ENCODE results near the gene GMPPA. TPM values are rescaled to one million over a fixed set of nuclear protein-coding genes. Genes with fewer than 3 reads are reported as not detected.

Gene GMPPA
- polyA plus RNA-seq, 4 donors: 32.8 to 41.9 (median 37.8) TPM

DNA sequence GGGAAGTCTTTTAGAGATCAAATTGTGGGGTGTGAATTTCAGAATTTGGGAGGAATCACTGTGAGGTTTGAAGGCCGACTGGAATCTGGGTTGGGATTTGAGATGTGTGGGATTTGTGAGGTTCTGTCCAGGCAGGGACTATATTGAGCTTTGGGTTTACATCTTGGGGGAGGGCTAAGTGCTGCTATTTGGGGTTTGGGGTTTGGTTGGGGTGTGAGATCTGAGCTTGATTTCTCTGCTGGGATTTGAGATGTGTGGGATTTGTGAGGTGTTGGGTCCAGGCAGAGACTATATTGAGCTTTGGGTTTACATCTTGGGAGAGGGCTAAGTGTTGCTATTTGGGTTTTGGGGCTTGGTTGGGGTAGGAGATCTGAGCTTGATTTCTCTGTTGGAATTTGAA is 864 bp downstream of the GMPPA start:
- no peak for DNase-seq (ENCODE audit: low read depth in 4 of 4, low spot score in 2 of 4)

DNA sequence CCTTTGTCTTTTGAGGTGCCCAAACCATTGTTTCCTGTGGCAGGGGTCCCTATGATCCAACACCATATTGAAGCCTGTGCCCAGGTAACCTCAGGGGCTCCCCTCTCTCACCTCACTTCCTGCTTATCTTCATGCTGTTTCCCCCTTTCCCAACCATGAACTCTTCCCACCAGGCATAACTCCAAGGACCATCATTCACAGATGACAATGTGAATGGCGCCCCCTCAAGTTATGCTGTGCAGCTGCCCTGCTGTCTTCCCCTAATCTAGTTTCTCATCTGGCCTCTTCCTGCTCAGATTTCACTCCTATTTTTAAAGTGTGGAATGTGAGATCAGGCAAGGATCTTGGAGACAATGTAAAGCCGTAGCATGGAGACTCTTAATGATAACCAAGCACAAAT is 1.4 kb downstream of the GMPPA start:
- DNase-seq (ENCODE audit: low read depth in 4 of 4, low spot score in 2 of 4): no peak

DNA sequence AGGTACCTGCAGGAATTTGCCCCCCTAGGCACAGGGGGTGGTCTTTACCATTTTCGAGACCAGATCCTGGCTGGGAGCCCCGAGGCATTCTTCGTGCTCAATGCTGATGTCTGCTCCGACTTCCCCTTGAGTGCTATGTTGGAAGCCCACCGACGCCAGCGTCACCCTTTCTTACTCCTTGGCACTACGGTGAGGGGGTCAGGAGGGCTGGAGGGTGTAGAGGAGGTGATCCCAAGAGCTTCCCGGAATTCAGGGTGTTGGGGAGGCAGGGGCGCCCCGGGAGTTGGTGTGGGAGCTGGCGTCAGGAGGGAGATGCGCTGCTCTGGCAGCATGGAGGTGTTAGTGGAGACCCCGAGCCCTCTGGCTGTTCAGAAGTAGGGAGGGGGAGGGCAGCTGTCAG is 3.2 kb downstream of the GMPPA start:
- DNase-seq (ENCODE audit: low read depth in 4 of 4, low spot score in 2 of 4): no peak

DNA sequence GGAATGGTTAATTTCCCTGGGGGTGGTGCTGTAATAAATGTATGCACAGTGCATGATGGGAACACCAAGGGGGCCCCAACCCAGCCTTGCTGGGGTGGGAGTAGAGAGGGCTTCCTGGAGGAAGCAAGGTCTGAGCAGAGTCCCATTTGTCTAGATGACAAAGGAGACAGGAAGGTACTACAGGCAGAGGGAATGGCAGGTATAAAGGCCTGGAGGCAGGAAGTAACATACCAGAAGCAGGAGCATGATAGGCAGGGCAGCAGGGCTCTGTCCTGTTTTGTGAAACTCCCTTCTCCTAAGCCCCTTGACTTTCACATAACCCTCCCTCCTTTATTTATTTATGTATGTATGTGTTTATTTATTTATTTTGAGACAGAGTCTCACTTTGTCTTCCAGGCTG is 3.9 kb downstream of the GMPPA start:
- DNase-seq (ENCODE audit: low read depth in 4 of 4, low spot score in 2 of 4): no peak

DNA sequence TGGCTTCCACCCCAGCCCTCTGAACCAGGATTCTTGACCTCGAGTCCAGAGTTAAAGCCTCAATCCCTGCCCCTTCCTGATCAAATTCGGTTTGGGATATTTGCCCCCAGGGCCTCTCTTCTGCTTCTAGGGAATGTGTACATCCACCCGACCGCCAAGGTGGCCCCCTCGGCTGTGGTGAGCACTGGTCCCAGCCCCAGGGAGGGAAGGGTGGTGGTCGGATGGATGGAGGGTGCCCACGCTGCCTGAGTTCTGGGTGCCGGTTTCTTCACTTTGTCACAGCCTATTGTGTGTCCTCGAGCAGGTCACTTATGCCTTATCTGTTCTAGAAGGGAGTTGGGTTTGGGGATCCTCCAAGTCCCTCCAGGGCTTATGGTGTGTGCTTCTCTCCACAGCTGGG is 6.9 kb downstream of the GMPPA start:
- DNase-seq (ENCODE audit: low read depth in 4 of 4, low spot score in 2 of 4): no peak

DNA sequence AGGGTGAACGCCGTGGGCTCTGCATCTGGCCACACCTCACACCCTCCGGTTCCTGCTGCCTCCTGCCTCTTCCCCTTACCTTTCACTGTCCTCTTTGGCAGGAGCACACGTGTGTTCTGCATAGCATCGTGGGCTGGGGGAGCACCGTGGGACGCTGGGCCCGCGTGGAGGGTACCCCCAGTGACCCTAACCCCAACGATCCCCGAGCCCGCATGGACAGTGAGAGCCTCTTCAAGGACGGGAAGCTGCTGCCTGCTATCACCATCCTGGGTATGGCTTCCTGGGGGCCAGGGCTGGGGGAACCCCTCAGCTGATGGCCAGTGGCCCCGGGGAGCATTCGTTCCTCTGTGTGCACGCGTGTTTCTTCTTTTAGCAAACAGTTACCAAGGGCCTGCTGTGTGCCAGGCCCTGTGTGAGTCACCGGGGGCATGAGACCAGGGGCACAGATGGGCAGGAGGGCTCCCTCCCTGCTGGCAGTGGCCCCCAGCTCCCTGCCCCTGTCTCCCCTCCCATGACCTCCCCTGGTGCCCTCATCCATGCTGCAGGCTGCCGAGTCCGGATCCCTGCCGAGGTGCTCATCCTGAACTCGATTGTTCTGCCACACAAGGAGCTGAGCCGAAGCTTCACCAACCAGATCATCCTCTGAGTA is 7.6 kb downstream of the GMPPA start:
- DNase-seq (ENCODE audit: low read depth in 4 of 4, low spot score in 2 of 4): no peak

DNA sequence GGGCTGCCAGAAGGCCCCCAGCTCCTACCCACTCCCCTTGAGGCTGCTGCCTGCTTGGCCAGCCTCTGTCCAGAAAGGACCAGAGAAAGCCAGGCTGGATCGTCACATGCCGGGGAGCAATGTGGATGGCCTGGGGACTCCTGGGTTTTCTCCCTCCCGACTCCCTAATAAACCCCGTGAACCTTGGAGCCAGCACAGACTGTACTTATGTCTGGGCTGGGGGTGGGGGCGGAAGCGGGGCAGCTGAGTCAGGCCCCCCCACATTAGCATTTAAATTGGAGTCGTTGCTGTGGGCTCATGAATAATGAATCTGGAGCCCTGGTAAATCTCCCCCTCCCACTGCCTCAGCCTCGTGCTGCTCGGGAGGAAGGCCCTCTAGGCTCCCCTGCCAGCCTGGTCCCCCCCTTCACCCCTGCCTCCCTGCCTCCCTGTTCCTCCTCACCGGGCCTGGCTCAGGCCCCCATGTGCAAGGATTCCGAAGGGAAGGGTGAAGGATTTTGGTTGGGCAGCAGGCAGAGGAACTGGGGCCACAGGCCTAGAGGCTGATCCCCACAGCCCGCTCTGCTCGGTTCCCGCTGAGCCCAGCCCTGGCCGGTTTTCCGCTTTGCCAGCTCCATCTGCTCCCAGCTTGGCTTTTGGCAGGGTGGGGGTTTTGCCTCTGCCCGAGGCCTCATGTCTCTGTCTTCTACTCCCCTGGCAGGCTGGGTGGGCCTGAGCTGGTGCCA is 8.3 kb downstream of the GMPPA start:
- no peak for DNase-seq (ENCODE audit: low read depth in 4 of 4, low spot score in 2 of 4)

DNA sequence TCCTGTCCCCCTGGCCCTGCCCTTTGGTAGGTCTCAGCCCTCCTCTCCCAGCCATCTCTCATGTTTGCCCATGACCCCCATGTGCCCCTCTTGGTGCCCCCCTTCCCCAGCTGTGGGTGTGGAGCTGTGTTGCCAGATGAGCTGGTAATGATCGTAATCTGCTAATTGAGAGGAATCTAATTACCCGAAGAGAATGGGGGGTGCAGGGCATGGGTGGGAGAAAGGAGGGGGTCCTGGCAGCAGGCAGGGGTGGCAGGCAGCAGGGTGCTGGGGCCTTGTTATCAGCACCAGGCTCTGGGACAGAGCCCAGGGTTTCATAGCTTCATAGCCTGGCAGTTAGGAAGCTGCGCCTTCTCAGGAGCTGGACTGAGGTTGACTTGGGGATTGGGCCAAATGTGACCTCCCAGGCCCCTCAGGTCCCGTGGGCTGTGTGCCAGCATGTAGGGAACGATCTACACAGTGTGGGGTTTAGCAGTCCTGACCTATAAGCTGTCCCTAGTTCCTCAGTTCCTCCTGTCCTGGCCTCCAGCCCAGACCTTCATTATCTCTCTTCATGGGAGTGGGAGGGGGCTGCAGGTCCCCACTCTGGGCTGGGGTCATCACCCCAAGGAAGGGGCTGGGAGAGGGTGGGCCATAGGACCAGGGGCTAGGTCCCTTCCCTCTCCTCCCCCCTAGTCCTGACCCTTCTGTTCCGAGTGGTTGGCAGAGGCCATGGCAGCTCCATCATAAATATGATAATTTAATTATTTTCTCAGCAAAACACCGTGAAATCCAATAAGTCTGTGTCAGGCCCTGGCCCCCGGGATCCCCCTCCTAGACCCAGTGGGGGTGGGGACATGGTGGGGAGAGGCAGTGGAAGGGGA is 9.1 kb downstream of the GMPPA start:
- DNase-seq (ENCODE audit: low read depth in 4 of 4, low spot score in 2 of 4): no peak

DNA sequence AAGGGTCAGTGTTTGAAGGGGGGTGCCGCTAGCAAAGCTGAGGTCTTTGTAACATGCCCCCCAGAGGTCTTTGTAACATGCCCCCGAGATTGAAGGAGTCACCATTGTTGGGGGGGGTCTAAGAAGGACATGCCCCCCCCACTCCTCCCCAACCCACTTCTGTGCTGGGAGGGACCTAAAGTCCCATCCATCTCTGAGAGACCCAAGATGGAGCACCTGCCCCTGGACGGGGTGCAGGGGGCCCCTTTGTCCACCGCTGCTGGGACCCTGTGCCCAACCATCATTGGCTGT is 9.7 kb downstream of the GMPPA start:
- DNase-seq (ENCODE audit: low read depth in 4 of 4, low spot score in 2 of 4): no peak

DNA sequence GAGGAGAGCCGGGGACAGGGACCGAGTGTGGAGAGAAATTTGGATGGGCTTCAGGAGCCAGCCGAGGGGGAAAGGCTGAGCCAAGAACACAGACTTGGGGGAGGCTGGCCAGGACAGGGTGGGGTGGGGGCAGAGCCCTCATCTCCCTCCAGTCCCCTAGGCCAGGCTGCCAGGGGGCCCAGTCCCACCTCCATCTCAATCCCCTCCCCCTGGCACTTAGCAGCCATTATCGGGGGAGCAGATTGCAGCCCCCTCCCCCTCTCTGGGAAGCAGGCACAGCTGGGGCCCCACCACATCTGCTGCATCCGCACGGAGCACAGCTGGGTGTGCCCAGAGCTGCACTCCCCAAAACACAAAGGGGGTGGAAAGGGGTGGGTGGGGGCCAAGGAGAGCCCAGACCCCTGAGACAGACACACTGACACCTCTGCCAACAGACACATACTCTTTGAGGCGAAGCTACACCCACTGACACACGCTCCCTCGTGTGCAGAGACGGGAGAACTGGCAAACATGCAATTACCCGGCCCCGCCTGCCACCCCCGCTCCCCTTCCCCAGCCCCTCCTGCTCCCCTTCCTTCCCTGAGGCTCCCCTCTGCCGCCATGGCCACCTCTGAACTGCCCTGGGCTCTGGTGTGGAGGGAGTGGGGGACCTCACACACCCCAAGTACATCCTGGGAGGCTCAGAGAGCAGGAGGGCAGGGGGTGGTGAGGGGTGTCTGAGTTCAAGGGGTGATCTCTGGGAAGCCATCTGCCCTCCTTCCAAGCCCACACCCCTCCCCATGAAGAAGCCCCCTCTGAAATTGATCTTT is 10.5 kb downstream of the GMPPA start:
- DNase-seq (ENCODE audit: low read depth in 4 of 4, low spot score in 2 of 4): no peak

DNA sequence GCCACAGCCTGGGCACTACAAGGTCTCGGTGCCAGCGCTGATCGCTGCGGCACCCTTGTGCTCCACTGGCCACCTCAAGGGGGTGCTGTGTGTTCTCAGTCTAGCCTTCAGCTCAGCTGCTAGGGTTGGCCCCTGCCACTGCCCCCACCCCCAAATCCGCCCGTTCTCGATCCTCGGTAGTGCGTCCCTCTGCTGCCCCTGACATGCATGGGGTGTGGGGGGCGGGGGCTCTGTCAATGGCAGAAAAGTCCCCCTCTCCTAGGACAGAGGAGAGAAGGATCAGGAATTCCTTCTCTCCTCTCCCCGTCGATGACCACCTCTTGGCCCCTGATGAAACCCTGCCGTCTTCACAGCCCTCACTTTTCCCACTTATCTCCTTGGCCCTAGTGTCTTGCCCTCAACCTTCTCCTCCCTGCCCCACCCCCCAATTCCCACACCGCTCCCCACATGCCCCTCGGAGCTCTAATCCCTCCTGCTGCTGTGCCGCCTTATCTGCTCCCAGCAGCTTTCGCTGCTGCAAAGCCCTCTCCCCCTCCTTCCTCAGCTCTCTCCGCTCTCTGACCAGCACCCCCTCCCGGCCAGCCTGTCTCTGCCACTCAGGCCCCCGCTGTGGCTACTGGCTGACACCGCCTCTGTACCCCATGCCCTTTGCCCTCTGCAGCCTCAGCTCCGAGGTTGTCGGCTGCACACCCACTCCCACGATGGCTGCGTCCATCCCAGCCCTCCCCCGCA is 11.3 kb downstream of the GMPPA start:
- DNase-seq (ENCODE audit: low read depth in 4 of 4, low spot score in 2 of 4): no peak

DNA sequence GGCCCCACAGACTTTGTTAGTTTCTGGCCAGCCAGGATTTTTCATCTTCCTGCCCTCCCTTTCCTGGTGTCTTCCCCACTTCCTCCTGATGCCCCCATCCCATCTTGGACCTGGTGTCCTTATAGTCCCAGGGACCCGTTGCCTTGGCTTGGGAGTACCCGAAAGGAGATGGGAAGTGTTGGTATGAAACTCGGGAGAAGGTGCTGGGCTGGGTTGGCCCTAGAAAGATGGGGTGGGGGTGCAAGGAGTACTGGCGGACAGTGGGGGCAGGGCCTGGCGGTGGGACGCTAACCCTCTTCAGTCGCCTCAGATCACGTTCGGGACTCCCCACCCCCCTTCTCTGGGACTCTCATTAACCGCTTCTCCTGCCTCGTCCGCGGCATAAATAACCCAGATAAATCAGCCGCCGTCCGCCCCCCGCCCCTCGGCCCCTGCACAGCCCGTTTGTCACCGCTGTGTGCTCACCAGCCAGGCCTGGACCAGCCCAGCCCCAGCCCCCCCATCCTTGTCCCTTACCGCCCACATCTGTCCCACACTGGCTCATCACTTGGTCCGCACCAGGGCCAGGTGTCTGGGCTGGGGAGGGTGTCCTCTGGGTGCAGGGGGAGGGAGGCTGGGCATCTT is 11.9 kb downstream of the GMPPA start:
- DNase-seq (ENCODE audit: low read depth in 4 of 4, low spot score in 2 of 4): no peak

DNA sequence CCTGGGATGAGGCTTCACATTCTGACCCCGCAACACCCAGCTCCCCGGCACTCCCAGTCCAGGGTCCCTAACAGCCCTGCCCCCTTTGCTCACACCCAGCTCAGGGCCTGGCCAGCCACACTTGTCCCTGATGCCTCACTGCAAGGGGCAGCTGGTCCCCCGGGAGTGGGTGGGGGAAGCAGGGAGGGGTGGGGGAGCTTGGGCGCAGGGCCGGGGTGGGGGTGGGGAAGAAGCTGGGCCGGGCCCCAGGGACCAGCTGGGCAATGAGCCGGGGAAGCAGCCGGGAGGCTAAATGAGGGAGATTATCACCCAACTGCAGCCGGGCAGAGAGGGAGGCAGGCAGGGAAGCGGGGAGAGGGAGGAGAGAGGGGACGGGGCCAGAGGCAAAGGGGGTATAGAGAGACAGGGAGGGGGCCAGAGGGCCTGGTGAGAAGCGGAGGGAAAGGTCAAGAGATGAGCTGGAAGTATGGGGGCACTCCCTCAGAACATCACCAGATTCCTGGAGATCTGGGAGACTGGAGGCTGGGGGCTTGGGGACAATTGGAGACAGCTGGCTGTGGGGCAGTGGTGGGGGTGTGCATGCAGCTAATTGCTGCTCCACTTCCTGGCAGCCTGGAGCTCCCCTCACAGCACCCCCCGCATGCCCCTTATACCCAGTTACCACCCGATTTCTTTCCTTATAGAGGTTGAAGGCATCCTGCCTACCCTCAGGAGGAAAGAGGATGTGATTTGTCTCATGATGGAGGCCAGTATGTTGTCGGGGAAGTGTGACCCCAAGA is 13.0 kb downstream of the GMPPA start:
- no peak for DNase-seq (ENCODE audit: low read depth in 4 of 4, low spot score in 2 of 4)

DNA sequence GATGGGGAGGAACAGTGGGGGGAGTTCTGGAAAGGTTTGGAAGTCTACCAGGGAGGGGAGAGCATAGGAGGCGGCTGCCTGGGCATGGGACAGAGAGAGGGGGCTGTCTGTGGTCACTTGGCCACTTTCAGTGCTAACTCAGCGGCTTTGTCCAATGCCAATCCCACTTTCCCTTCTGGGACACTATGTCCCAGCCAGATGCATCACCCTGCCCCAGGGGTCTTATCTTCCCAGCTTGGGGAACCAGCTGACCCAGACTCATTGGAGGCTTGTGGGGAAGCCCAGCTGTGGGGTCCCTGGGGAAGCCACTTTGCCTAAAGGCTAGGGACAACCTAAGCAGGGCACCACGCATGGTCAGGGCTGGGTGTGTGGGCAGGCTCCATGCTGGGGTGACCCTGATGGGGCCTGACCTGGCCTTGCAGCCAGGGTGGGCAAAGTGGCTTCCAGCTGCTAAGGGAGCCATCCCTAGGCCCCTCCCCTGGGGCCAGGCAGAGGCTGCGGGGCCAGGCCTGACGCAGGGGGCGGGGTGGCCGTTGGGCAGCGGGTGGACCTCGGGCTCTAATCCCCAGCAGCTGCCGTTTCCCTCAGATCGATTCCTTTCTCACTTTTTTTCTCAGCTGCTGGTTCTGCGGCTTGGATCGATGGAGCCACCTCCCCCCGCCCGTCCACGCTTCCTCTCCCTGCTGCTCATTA is 14.0 kb downstream of the GMPPA start:
- DNase-seq (ENCODE audit: low read depth in 4 of 4, low spot score in 2 of 4): no peak

DNA sequence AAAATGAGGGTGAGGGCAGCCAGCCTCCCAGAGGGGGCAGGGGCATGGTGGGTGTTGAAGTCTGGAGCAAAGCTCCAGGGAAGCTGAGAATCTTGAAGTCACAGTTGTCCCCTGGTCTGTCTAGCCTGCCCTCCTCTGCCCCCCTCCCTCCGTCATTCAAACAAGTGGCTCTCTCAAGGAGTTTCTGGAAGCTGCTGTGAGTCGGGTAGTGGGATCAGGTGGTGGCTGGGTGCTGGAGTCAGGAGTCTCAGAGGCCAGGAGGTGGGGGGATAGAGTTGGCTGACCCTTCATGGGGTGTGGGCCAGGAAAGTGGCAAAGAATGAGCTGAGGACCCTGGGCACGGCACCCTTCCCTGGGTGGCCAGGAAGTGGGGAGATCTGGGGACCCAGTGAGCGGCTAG is 15.1 kb downstream of the GMPPA start:
- DNase-seq (ENCODE audit: low read depth in 4 of 4, low spot score in 2 of 4): no peak

DNA sequence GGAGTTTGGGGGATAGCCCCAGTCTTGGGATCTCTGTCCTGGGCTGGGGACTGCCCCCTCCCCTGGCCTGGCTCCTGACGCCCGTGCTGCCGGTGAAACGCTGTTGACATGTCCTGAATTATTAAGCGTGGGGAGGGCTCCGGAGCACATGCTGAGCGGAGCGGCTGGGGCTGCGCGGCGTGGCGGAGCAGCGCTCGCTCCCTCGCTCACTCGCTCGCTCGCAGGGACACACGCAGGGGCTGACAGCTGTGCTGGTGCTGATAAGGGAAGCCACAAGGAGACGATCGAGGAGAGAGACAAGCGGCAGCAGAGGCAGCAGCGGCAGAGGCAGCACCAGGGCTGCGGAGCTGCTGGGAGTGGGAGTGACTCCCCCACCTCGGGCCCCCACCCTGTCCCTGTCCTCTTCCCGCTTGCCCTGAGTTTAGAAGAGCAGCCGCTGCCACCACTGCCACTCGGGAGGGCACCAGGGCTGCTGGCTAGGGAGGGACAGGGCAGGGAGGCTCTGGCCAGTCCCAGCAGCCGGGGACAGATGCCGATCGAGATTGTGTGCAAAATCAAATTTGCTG is 15.6 kb downstream of the GMPPA start, which contains the start of gene ASIC4:
ASIC4 (plus strand) TSS at position 287 of the 566 bp plus-strand sequence; CDS start at position 530, 243 bp downstream.
- DNase-seq (ENCODE audit: low read depth in 4 of 4, low spot score in 2 of 4): no peak

DNA sequence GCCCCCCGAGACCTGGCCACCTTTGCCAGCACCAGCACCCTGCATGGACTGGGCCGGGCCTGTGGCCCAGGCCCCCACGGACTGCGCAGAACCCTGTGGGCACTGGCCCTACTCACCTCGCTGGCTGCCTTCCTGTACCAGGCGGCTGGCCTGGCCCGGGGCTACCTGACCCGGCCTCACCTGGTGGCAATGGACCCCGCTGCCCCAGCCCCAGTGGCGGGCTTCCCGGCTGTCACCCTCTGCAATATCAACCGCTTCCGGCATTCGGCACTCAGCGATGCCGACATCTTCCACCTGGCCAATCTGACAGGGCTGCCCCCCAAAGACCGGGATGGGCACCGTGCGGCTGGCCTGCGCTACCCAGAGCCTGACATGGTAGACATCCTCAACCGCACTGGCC is 16.1 kb downstream of the GMPPA start:
- DNase-seq (ENCODE audit: low read depth in 4 of 4, low spot score in 2 of 4): no peak
